ENCODE results near the gene RABGGTA. TPM values are rescaled to one million over a fixed set of nuclear protein-coding genes. Genes with fewer than 3 reads are reported as not detected.

Gene RABGGTA
- total and polyA plus RNA-seq, 2 experiments from 2014 or later = 17.6 to 20.7 TPM

DNA sequence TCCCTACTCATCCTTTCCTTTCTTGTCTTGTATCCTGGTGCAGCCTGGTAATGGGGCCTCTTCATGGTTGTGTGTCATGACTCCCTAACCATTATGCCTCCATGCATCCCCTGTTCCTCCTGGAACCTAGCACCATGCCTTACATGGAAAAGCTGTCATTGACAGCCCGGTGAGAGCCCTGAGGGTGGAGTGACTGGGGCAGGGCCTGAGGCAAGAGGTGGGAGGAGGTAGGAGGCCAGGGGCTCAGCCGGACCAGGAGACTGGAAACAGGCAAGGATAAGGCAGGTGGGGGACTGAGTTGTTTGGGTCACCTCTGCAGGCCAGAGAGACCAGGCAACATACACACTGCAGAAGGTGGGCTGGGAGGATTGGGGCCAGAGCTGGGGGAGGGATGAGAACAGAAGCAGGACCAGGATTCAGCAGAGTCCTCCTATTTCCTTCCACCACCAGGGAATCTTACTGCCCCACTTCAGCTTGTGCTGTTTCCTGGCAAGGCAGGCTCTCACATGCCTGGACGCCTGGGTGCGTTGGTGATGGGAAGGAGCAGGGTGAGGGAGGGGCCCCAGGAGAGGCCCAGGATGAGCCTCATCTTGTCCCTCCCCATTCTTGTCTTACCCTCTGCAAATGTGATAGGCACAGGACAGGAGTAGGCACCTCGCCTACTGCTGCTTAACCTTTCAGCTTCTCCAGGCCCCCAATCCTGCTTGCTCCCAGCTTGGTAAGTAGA, 38.3 kb upstream of the RABGGTA start, which contains the start of gene LTB4R2:
Gene LTB4R2 (plus strand): TSS at position 603 of the 727 bp plus-strand sequence. CDS start 525 bp downstream, outside the sequence.
- H3K9me3 Mint-ChIP-seq = no peaks in the 10 kb centered on the region
- H2AFZ ChIP-seq = no peak within 1 kb of the TSS
- H3K27me3 Mint-ChIP-seq (ENCODE audit: insufficient read depth, low read depth, poor library complexity) = peaks cover 25% of the 10 kb centered on the region
- peak within 1 kb of the TSS; percentile 63 for H3K4me3 Mint-ChIP-seq
- H3K27ac ChIP-seq (ENCODE audit: low read depth) = no peak within 1 kb of the TSS
- H3K27me3 ChIP-seq (ENCODE audit: insufficient read depth) = peaks cover 10% of the 10 kb centered on the region; the same call in 1 of the 2 replicates
- H3F3A ChIP-seq (replicated peaks; ENCODE audit: low read depth) = no peaks in the 10 kb centered on the region
- H3K36me3 Mint-ChIP-seq (ENCODE audit: low read depth) = peaks cover 45% of the 10 kb centered on the region
- no peaks in the 10 kb centered on the region for H3K9me2 ChIP-seq (ENCODE audit: insufficient read depth)
- H3K27ac Mint-ChIP-seq = no peak within 1 kb of the TSS
- H3K4me1 Mint-ChIP-seq = peaks cover 15% of the 10 kb centered on the region
- peaks cover 4% of the 10 kb centered on the region; the same call in 1 of the 2 replicates for H3K4me1 ChIP-seq (ENCODE audit: insufficient read depth)
- DNase-seq (ENCODE audit: low spot score) (no peak), ATAC-seq (no peak)
- H4K20me1 ChIP-seq (replicated peaks; ENCODE audit: insufficient read depth) = no peaks in the 10 kb centered on the region; the same call in none of the 2 replicates
- peak within 1 kb of the TSS; percentile 68; the same call in 1 of the 2 replicates for H3K4me2 ChIP-seq
- TF ChIP-seq, protein P1, sequence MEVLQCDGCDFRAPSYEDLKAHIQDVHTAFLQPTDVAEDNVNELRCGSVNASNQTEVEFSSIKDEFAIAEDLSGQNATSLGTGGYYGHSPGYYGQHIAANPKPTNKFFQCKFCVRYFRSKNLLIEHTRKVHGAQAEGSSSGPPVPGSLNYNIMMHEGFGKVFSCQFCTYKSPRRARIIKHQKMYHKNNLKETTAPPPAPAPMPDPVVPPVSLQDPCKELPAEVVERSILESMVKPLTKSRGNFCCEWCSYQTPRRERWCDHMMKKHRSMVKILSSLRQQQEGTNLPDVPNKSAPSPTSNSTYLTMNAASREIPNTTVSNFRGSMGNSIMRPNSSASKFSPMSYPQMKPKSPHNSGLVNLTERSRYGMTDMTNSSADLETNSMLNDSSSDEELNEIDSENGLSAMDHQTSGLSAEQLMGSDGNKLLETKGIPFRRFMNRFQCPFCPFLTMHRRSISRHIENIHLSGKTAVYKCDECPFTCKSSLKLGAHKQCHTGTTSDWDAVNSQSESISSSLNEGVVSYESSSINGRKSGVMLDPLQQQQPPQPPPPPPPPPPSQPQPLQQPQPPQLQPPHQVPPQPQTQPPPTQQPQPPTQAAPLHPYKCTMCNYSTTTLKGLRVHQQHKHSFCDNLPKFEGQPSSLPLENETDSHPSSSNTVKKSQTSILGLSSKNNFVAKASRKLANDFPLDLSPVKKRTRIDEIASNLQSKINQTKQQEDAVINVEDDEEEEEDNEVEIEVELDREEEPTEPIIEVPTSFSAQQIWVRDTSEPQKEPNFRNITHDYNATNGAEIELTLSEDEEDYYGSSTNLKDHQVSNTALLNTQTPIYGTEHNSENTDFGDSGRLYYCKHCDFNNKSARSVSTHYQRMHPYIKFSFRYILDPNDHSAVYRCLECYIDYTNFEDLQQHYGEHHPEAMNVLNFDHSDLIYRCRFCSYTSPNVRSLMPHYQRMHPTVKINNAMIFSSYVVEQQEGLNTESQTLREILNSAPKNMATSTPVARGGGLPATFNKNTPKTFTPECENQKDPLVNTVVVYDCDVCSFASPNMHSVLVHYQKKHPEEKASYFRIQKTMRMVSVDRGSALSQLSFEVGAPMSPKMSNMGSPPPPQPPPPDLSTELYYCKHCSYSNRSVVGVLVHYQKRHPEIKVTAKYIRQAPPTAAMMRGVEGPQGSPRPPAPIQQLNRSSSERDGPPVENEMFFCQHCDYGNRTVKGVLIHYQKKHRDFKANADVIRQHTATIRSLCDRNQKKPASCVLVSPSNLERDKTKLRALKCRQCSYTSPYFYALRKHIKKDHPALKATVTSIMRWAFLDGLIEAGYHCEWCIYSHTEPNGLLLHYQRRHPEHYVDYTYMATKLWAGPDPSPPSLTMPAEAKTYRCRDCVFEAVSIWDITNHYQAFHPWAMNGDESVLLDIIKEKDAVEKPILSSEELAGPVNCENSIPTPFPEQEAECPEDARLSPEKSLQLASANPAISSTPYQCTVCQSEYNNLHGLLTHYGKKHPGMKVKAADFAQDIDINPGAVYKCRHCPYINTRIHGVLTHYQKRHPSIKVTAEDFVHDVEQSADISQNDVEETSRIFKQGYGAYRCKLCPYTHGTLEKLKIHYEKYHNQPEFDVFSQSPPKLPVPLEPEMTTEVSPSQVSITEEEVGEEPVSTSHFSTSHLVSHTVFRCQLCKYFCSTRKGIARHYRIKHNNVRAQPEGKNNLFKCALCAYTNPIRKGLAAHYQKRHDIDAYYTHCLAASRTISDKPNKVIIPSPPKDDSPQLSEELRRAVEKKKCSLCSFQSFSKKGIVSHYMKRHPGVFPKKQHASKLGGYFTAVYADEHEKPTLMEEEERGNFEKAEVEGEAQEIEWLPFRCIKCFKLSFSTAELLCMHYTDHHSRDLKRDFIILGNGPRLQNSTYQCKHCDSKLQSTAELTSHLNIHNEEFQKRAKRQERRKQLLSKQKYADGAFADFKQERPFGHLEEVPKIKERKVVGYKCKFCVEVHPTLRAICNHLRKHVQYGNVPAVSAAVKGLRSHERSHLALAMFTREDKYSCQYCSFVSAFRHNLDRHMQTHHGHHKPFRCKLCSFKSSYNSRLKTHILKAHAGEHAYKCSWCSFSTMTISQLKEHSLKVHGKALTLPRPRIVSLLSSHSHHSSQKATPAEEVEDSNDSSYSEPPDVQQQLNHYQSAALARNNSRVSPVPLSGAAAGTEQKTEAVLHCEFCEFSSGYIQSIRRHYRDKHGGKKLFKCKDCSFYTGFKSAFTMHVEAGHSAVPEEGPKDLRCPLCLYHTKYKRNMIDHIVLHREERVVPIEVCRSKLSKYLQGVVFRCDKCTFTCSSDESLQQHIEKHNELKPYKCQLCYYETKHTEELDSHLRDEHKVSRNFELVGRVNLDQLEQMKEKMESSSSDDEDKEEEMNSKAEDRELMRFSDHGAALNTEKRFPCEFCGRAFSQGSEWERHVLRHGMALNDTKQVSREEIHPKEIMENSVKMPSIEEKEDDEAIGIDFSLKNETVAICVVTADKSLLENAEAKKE (CRISPR knock-in tag; IDR thresholded peaks at IDR 0.05) = no peak
- TF ChIP-seq, protein P2, sequence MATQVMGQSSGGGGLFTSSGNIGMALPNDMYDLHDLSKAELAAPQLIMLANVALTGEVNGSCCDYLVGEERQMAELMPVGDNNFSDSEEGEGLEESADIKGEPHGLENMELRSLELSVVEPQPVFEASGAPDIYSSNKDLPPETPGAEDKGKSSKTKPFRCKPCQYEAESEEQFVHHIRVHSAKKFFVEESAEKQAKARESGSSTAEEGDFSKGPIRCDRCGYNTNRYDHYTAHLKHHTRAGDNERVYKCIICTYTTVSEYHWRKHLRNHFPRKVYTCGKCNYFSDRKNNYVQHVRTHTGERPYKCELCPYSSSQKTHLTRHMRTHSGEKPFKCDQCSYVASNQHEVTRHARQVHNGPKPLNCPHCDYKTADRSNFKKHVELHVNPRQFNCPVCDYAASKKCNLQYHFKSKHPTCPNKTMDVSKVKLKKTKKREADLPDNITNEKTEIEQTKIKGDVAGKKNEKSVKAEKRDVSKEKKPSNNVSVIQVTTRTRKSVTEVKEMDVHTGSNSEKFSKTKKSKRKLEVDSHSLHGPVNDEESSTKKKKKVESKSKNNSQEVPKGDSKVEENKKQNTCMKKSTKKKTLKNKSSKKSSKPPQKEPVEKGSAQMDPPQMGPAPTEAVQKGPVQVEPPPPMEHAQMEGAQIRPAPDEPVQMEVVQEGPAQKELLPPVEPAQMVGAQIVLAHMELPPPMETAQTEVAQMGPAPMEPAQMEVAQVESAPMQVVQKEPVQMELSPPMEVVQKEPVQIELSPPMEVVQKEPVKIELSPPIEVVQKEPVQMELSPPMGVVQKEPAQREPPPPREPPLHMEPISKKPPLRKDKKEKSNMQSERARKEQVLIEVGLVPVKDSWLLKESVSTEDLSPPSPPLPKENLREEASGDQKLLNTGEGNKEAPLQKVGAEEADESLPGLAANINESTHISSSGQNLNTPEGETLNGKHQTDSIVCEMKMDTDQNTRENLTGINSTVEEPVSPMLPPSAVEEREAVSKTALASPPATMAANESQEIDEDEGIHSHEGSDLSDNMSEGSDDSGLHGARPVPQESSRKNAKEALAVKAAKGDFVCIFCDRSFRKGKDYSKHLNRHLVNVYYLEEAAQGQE (IDR thresholded peaks at IDR 0.05; ENCODE audit: unreplicated experiment) = no peak
- no peak for TF ChIP-seq EZH2 (IDR thresholded peaks at IDR 0.05; ENCODE audit: low read depth, unreplicated experiment)
- no peak for TF ChIP-seq ZNF331 (CRISPR knock-in tag; IDR thresholded peaks at IDR 0.05; ENCODE audit: low read depth)
- TF ChIP-seq ZNF114 (CRISPR knock-in tag; IDR thresholded peaks at IDR 0.05) = no peak
- TF ChIP-seq NANOG (IDR thresholded peaks at IDR 0.05; ENCODE audit: borderline replicate concordance) = no peak
- no peak for TF ChIP-seq EZH2phosphoT487 (IDR thresholded peaks at IDR 0.05; ENCODE audit: unreplicated experiment)
- no peak for TF ChIP-seq CREB1 (CRISPR knock-in tag; IDR thresholded peaks at IDR 0.05; ENCODE audit: low read depth)
- no peak for TF ChIP-seq JUNB (IDR thresholded peaks at IDR 0.05; ENCODE audit: unreplicated experiment)
- no peak for TF ChIP-seq POLR2AphosphoS5 (IDR thresholded peaks at IDR 0.05; ENCODE audit: low read depth)
- TF ChIP-seq, protein P3, sequence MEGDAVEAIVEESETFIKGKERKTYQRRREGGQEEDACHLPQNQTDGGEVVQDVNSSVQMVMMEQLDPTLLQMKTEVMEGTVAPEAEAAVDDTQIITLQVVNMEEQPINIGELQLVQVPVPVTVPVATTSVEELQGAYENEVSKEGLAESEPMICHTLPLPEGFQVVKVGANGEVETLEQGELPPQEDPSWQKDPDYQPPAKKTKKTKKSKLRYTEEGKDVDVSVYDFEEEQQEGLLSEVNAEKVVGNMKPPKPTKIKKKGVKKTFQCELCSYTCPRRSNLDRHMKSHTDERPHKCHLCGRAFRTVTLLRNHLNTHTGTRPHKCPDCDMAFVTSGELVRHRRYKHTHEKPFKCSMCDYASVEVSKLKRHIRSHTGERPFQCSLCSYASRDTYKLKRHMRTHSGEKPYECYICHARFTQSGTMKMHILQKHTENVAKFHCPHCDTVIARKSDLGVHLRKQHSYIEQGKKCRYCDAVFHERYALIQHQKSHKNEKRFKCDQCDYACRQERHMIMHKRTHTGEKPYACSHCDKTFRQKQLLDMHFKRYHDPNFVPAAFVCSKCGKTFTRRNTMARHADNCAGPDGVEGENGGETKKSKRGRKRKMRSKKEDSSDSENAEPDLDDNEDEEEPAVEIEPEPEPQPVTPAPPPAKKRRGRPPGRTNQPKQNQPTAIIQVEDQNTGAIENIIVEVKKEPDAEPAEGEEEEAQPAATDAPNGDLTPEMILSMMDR (conservative IDR thresholded peaks at IDR 0.05; ENCODE audit: low read depth in 2 of 2) = no peak
- TF ChIP-seq, protein P4, sequence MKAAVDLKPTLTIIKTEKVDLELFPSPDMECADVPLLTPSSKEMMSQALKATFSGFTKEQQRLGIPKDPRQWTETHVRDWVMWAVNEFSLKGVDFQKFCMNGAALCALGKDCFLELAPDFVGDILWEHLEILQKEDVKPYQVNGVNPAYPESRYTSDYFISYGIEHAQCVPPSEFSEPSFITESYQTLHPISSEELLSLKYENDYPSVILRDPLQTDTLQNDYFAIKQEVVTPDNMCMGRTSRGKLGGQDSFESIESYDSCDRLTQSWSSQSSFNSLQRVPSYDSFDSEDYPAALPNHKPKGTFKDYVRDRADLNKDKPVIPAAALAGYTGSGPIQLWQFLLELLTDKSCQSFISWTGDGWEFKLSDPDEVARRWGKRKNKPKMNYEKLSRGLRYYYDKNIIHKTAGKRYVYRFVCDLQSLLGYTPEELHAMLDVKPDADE (IDR thresholded peaks at IDR 0.05) = no peak
- no peak for TF ChIP-seq STAT1 (IDR thresholded peaks at IDR 0.05; ENCODE audit: unreplicated experiment)
- H3K36me3 ChIP-seq (ENCODE audit: insufficient read depth) = peaks cover 3% of the 10 kb centered on the region; the same call in 1 of the 2 replicates
- H3K4me3 ChIP-seq = peak within 1 kb of the TSS; percentile 51
- H3K79me2 ChIP-seq (replicated peaks; ENCODE audit: insufficient read depth) = no peaks in the 10 kb centered on the region

All from GM23338 (cell line).